ENCODE results near the gene WBP2. TPM values are rescaled to one million over a fixed set of nuclear protein-coding genes. Genes with fewer than 3 reads are reported as not detected.

Gene WBP2
- total RNA-seq, 1 experiment from 2014 or later: 51.8 TPM

- no peak overlapping the region for H3K4me3 ChIP-seq (ENCODE audit: low read length)
- POLR2A ChIA-PET (ENCODE audit: unreplicated experiment): no interaction called here
- H3K79me2 ChIP-seq (ENCODE audit: low read length): peaks cover 30% of the 10 kb centered on the region
- no TSS peak for BruUV-seq (replicated peaks)
- ATAC-seq (no peak), DNase-seq (no peak)
- H4K20me1 ChIP-seq (ENCODE audit: low read length): no peaks in the 10 kb centered on the region
- CTCF ChIA-PET: no interaction called here
- no peak overlapping the region for H3K9ac ChIP-seq (ENCODE audit: low read length)
- H3K27me3 ChIP-seq (ENCODE audit: low read length): no peaks in the 10 kb centered on the region
- peaks cover 7% of the 10 kb centered on the region for H3F3A ChIP-seq (ENCODE audit: low read length, unreplicated experiment)
- intact Hi-C loops (cut with micrococcal nuclease): no loop called here
- H3K27ac ChIP-seq (ENCODE audit: low read length): no peak overlapping the region
- H3K36me3 ChIP-seq (ENCODE audit: low read depth, low read length): peaks cover 7% of the 10 kb centered on the region; the same call in 1 of the 2 replicates
- TF ChIP-seq CTCF (conservative IDR thresholded peaks at IDR 0.05; ENCODE audit: low read depth, low read length) (no peak), EZH2phosphoT487 (IDR thresholded peaks at IDR 0.05; ENCODE audit: borderline replicate concordance, low read length) (no peak), EZH2 (IDR thresholded peaks at IDR 0.05; ENCODE audit: low read length, unreplicated experiment) (no peak)
- no peaks in the 10 kb centered on the region for H3K9me3 ChIP-seq (ENCODE audit: low read length)
- H3K4me2 ChIP-seq (ENCODE audit: low read length): no peak overlapping the region
- no peaks in the 10 kb centered on the region for H3K9me2 ChIP-seq (replicated peaks; ENCODE audit: low read length)
- H3K4me1 ChIP-seq (ENCODE audit: insufficient read depth, low read length): peaks cover 14% of the 10 kb centered on the region
- no peak overlapping the region for H2AFZ ChIP-seq (ENCODE audit: low read length)
Measured at GRCh38 chr17:75892556-75893224, 37.6 kb upstream of the WBP2 start.

- Histone ChIP-seq H3K9me2 (replicated peaks; ENCODE audit: low read length) (no peaks in the 10 kb centered on the region), H3K4me2 (ENCODE audit: low read length) (no peak overlapping the region), H4K20me1 (ENCODE audit: low read length) (no peaks in the 10 kb centered on the region), H3K79me2 (ENCODE audit: low read length) (peaks cover 30% of the 10 kb centered on the region), H2AFZ (ENCODE audit: low read length) (no peak overlapping the region), H3K4me3 (ENCODE audit: low read length) (no peak overlapping the region), H3K9me3 (ENCODE audit: low read length) (no peaks in the 10 kb centered on the region), H3K36me3 (ENCODE audit: low read depth, low read length) (peaks cover 3% of the 10 kb centered on the region; the same call in 1 of the 2 replicates), H3K4me1 (ENCODE audit: insufficient read depth, low read length) (peaks cover 9% of the 10 kb centered on the region), H3K9ac (ENCODE audit: low read length) (no peak overlapping the region), H3F3A (ENCODE audit: low read length, unreplicated experiment) (no peaks in the 10 kb centered on the region), H3K27me3 (ENCODE audit: low read length) (no peaks in the 10 kb centered on the region), H3K27ac (ENCODE audit: low read length) (no peak overlapping the region)
- no peak for TF ChIP-seq EZH2phosphoT487 (IDR thresholded peaks at IDR 0.05; ENCODE audit: borderline replicate concordance, low read length)
- no peak for TF ChIP-seq CTCF (conservative IDR thresholded peaks at IDR 0.05; ENCODE audit: low read depth, low read length)
- no peak for TF ChIP-seq EZH2 (IDR thresholded peaks at IDR 0.05; ENCODE audit: low read length, unreplicated experiment)
- ChIA-PET CTCF (no interaction called here), POLR2A (ENCODE audit: unreplicated experiment) (no interaction called here)
- DNase-seq: no peak
- no peak for ATAC-seq
- intact Hi-C loops (cut with micrococcal nuclease): no loop called here
- no TSS peak for BruUV-seq (replicated peaks)
Measured at GRCh38 chr17:75891605-75892555, 36.7 kb upstream of the WBP2 start.
